ENCODE measurements around the gene SLC43A3.
A peak's percentile ranks its signal among the peaks of the same experiment; 100 is the strongest.

Gene SLC43A3

DNA sequence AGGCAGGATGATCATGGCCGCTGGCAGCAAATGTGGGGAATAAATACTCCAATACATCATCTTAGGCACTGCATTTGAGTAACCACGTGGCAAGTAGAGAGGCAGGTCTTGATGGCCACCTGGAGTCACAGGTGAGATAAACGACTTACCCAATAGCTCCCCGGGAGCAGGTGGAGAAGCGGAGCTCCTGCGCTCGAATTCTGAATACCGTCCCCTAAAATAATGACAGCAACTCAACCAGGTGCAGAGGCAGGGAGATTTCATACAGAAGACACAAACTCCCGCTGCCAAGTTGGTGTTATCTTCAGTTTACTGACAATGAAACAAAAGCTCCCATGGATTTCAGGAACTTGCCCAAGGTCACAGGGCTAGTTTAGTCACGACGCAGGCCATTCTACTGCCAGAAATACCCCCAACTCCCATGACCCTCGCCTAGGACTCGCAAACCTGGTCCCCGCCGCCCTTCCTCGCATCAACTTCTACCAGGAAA, 437 bp downstream of the SLC43A3 start:
- peak in 1 of 2 experiments; percentile 41 for DNase-seq

DNA sequence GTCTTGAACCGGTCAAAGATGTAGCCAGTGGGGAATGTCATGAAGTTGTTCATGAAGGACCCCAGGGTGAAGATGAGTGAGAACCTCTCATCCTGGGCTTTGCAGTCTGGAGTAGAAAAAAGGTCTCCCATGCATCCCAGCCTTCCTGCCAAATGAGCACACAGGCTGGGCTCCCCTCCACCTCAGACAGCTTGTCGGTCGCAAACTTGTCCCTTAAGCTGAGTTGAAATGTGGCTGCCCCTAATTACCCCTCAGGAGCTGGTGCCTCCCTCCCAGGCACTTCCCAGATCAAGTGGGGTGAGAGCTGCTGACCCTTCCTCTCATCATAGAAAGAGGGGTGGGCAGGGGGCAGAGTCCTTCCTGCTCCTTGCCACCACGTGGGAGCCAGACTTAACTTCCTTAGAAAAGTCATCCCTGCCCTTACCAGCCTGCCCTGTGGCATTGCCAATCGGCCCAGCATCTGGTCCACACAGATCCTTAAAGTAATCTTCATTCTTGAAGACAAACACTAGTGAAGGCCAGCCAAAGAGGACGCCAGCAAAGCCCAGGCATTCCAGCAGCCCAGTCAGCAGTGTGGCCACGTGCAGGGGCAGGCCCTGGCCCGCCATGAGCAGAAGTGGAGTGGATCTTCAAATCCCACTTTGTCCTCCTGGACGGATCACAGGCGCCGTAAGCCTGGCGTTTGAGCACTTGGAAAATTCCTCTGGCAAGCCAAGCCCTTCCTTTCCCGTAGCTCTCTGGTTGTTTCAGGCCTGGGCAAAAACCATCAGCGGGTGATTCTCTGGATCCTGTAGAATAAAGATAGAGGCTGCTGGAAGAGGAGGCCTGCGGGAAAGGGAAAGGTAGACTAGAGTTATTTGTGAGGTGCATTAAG, 1.1 kb downstream of the SLC43A3 start:
- no peak for DNase-seq

DNA sequence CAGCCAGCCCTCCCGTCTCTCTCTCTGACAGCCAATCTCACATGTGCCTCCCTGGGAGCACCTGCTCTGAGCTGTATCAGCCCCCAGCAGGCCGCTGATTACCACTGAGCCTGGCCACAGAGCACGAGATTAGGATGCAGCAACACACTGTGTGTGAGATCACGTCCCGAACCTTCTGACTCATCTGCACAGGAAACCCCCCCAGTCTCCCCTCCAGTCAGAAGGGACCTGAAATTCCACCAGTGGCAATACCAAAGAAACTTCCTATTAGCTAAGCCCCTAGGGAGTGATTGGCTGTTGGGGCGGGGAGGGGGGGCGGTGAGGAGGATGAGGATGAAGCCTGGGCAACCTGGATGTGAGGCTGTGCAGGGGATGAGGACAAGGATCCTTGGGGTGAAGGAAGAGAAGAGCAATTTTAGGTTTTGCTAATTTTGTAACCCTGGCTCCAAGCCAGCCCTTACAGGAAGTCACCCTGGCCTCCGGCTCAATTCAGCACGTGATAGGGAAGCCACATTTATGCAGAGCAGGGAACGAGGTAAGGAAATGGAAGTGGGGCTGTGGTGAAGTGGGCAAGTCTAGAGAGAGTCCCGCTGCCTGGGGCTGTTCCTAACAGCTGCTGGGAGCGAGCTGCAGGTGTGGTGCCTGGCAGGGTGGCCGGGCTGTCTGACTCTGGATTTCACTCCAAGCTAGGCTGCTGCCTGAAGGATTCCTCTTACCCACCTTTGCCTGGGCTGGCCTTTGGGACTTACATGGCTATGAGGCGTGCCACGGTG, 1.9 kb downstream of the SLC43A3 start:
- DNase-seq = peak; percentile 99

DNA sequence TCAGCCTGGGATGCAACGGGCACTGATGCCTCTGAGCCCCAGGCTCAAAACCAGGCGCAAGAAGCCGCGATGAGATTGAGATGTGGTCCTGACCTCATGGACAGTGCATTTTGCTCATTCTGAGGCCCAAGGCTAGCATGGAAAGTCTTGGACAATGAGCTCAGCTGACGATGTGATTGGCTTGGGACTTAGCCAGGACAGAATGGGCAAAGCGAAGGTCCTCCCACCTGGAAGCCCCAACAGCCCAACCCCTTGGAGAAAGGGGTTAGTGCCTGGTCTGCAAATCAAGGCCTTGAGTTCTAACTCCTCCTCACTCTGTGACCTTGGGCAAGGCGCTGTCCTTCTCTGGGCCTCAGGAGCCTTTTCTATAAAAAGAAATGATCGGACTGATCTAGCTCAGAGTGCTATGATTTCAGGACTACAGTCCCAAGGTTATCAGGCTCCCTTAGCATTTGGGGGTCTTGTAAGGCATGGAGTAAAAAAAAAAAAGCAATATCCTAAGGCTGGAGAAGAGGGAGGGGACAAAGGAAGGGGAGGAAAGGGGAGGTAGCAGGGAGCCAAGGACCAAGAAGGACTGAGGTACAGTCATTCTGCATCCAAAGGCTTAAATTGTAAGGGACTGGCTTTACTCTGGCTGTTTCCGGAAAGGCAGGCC, 2.7 kb downstream of the SLC43A3 start:
- DNase-seq = no peak

DNA sequence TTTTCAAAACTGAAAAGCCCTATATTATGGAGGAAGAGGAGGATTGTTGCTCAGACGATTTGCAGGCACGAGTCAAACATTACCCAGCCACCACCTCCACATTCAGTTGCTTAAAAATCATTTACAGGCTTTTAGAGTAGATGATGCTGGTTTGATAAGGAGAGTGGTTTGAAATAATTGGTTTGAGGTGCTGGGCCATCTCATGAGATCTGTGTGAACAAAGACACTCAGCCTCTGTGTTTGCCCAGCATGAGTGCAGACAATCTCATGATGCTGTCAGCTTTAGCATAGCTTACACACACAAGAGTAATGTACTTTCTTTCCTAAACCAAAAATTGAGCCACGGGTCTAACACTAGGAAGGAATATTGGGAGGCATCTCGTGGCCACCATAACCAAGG, 4.3 kb downstream of the SLC43A3 start:
- no peak for DNase-seq

DNA sequence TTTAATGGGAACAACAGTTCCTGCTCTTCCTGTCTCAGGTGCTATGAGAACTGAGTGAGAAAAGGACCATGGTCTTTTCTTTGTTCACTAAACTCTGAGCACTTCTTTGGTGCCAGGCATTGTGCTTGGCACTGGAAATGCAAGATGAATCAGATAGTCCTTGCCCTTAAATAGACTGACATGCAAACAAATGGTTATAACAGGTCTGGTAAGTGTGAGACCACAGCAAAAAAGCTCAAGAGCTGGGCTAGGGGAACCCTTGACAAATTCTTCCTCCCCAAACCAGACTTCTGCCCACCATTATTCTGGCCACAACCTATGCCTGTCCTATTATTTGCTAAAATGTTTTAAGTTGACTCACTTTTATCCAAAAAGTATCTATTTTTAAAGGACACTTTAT, 5.1 kb downstream of the SLC43A3 start:
- DNase-seq = no peak

DNA sequence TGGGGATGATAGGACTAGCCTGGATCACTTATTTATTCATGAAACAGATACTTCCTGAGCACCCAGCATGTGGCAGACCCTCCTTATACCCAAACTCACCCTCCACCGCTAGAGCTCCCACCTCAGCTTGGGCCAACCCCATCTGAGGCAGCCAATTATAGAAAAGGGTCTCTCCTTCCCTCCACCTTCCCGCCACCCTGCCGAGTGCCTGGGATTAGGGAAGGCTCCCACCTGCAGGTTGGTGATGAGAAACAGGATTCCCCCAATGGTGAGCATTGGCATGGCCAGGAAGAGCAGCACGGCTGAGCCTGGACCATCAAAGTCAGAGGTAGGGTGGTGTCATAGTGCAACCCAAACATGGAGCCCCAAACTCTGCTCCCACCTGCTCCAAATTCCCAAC, 5.9 kb downstream of the SLC43A3 start:
- DNase-seq = no peak

DNA sequence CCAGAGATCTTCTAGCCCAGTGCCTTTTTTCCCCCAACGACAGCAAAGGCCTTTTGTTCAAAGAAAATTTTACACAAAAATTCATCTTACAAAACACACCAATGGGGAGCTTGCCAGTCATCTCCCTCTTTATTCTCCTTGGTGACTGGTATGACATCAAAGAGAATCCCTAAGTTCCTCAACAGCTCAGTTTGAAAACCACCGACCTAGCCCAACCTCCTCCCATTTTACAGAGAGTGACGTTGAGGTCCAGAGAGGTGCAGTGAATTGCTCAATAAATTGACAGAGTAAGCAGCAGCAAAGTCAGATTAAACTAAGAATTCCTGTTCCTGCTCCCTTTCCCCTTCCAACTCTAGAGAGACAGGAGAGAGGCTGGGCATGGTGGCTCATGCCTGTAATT, 7.8 kb downstream of the SLC43A3 start:
- DNase-seq = no peak

DNA sequence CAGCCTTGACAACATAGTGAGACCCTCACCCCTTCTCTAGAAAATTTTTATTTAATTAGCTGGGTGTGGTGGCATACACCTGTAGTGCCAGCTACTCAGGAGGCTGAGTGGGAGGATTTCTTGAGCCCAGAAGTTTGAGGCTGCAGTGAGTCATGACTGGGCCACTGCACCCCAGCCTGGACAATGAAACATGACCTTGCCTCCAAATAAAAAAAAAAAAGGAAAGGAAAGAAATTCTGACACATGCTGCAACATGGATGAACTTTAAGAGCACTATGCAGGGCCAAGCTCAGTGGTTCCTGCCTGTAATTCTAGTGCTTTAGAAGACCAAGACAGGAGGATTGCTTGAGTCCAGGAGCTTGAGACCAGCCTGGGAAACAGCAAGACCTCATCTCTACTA, 8.8 kb downstream of the SLC43A3 start:
- DNase-seq = no peak

DNA sequence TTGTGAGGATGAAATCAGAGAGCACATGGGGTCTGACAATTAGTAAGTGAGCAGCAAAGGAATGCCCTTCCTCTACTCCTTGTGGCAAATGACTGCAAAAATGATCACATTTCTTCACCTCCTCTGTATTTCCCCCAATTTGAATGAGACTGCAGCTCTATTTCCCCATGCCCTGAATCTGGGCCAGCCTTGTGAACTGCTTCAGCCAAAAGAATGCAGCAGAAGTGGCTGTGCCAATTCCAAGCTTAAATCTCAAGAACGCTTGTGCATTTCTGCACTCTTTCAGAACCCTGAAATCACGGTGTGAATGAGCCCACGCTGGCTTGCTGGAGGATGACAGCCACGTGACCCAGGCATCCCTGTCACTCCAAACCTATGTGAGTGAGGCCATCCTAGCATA, 9.9 kb downstream of the SLC43A3 start:
- DNase-seq = no peak

DNA sequence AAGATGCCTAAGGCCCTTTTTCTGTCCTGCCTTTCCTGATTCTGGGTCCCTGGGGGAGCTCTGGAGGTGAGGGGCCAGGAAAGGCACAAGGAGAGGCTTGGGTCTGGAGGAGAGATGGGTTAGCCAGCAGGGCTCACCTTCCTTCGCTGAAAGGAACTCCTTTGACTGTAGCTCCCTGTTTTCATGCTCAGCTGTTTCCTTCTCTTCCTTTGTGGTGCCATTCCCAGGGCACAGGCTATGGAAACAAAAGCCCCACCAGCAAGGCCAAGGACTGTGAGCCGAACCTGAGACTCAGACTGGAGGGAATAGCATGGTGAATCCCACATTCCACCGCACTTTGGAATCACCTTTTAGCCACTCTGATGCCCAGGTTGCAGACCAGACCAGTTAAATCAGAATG, 10.5 kb downstream of the SLC43A3 start:
- DNase-seq = no peak

DNA sequence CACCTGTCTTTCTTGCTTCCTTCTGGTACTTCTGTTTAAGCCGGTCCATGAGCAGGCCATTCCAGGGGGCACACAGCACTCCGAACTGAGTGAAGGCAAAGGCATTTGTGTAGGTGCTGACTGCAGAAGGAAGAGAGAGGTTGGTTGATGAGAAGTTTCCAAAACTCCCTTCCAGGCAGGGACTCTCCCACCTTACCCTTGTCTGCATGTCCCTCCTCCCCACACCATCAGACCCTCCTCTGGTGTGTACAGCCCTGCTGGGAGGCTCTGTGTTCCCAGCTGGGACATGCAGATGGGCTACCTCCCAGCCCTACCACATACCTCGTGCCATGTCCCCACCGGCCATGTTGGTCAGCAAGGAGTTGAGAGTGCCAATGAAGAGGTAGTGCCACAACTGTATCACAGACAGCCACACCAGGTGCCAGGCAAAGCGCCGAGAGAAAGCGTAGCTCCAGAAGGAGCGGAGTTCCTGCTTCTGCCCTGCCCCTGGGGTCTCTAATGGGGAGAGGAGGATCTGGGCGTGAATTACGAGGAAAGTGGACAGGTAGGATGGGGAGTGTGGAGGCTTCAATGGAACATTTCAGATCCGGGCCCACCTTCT, 12.2 kb downstream of the SLC43A3 start:
- DNase-seq = no peak

DNA sequence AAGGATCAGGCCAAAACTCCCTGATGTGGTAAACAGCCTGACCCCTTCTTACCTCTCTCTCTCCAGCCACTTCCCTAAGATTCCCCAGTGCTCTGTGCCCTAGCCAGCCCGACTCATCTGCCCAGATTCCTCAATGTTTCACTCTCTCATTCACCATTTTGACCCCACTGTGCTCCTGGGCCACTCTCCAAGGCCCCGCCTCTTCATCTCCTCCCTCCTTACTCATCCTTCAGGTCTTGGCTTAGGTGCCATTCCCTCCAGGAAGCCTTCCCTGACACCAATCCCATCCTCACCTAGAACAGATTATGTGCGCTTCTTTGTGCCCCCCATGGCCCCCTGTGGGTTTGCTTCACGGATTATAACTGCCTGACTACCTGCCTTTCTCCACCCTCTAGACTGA, 13.2 kb downstream of the SLC43A3 start:
- DNase-seq = no peak

DNA sequence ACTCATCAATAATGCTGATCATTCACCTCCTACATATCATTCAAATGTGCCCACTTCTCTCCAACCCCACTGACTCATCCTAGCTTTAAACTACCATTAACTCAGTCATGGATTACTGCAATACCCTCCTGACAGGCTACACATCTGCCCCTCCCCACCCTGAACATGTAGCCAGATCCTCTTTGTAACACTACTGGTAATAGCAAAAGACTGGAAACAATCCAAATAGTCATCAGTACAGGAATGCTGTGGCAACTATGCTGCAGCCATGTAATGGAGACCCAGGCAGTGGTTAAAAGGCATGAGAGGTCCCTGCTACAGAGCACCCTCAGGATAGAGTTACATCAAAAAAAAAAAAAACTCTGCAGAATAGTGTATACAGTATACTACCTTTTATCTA, 16.6 kb downstream of the SLC43A3 start:
- DNase-seq = no peak

DNA sequence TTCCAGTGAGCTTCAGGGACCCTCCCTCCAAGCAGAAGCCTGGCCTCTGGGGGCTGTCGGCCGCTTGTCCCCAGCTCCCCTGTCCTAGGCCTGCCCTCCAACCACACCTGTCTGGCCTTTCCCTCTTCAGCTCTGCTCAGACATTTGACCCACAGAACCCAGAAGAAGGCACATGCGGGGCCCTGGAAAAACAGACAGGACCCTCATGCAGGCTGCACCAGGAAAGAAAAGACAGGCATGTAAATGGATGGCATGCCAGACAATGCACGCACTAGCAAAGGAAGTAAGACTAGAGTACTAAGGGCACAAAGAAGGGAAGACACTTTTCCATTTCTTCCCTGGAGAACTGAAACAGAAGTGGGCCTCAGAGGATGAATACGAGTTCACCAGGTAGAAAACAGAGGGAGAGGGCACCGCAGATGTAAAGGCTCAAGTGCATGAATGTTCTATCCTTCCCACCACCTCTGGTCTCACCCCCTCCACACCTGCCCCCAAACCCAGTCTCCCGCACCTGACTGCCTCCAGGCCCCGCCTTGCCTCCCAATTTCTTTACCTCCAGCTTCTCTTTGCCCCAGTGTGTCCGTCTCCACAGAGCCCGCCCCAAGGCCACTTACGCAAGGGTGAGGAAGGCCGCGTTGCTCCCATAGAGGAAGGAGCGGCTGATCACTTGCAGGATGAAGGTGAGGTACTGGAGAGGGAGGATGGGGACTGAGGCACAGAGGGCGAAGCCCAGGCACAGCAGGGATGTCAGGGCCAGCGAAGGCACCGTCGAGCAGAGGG, 17.4 kb downstream of the SLC43A3 start:
- DNase-seq = no peak

DNA sequence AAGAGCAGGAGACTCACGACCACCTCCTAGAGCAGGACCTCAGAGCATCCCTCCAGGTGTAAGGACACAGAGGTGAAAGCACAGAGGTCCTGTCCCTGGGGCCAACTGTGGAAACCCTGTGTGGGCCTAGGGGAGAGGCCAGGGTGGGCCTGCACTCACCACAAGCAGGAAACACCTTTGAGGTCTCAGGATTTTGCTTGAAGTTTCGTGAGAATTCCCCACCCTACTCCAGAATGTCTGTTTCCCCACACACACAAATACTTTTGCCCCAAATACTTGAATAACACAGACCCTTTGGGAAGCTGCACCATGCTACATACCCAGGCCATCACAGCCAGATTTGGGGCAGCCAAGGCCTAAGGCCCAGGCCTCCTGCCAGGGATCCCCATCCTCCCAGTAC, 18.1 kb downstream of the SLC43A3 start:
- DNase-seq = no peak

DNA sequence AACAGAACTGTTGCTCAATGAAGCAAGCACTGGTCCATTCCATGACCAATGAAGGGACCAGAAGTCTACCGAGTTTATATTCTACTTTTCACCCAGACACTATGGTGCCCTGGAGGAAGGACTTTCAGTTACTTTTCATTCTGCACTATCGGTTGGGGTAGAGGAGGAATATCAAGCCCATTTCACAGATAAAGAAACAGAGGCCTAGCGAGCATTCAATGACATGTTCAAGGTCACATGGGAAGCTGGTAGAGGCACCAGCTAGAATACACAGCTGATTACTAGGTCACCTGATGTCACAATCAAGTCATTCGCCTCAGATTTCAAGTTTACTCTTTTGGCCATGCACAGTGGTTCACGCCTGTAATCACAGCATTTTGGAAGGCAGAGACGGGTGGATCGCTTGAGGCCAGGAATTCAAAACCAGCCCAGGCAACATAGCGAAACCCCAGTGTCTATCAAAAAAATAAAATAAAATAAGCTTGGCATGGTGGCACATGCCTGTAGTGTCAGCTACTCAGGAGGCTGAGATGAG, 18.9 kb downstream of the SLC43A3 start:
- DNase-seq = no peak

DNA sequence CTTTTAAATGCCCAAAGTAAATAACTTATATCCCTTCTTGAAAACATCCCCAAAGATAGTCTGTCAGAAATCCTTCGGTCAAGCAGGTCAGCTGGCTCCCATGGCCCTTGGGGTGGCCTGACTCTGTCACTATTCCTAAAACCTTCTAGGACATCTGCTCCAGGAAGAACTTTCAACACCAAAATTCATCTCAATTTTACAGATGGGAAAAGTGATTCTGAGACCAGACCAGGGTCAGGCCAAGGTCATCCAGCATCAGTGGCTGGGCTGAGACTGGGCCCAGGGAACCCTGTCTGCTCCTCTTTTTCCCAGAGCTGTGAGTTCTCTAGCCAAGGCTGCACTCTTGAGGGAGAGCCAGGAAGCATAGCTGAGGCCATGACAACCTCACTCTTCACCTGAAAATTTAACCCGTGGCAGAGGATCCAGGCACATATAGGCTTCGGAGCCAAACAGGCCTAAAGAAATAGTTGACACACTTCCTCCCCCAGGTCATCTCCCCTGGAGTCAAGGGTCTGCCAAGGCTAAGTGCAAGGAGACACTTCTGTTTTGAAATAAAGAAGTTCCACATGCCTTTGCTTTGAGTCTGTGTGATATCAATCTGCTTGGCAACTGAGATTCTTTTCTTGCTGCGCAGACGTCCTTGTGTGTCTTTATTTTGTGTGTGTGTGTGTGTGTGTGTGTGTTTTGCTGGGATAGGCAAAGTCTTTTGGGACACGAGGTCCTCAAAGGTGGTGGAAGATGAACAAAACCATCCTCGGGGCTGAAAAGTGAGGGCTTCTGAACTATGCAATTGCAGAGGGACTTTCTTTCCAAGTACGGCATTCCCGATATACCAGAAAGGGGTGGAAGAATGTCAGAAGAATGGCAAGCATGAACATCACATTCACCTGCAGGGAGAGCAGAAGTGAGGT, 19.7 kb downstream of the SLC43A3 start:
- DNase-seq = no peak

DNA sequence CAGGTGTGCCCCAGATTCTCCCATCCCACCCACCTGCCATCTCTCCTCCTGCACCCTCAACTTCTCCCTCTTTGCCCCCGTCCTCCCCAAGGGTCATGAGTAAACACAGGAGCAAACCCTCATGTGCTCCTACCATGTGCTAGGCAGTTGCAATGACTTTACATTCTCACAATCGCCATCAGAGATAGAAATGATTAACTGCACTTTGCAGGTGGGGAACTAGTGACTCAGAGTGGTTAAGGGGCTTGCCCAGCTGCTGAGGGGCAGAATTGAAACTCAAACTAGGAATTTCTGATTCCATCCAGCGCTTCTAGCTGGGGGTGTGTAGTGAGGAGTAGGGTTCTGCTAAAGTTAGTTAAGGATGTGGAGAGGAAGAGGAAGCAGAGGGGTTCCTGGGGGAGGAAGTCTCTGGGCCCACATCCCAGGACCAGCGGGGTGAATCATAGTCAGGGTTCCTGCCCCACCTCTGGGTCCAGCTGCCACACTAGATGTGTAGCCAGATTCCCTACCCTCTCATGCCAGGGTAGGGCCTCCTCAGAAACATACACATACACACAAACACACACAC, 20.5 kb downstream of the SLC43A3 start:
- peak; percentile 78 to 87 for DNase-seq

DNA sequence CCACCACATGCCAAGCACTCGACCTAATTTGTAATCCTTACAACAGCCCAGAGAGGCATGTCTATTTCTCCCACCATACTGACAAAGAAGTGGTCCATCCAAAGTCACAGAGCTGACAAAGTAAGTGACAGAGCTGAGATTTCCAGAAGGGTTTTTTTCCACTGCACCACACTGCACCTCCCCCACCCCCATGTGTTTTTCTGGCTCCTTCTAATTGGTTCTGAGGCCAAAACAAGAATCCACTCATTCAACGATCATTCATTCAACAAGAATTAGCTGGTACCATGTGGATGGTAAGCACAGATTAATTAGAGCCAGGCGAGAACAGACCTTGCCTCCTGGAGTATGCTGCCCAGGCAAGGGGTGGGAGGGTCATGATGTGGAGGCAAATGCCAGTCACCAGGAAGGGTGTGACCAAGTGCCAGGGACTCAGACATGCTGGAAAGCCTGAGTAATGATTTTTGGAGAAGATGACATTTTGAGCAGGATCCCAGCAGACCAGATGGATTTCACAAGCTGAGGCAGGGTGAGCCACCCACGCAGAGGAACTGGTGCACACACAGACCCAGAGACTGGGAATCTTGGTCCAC, 21.6 kb downstream of the SLC43A3 start:
- DNase-seq = no peak

Data from Kasumi-1 (cell line).